Transverse colon (tissue), 4 donors: ENCODE data around the gene ENOX1. TPM values are rescaled to one million over a fixed set of nuclear protein-coding genes. Genes with fewer than 3 reads are reported as not detected.

Experiments used
- DNase-seq: peaks from one replicate; pipeline ENCODE4 v3.0.0-alpha.2; 2019
- H3K27ac ChIP-seq, 4 donors: fragments of 200-600 bp; sonication (generic); 2 replicates each; pipeline ENCODE4 v1.5.1; 2016 to 2018; ENCODE audit warnings: inconsistent platforms in 4 of 4
- H3K27me3 ChIP-seq: fragments of 200-600 bp; sonication (generic); 2 replicates; pipeline ENCODE4 v1.5.1; 2017; ENCODE audit warnings: inconsistent platforms
- H3K36me3 ChIP-seq, 4 donors: fragments of 200-600 bp; sonication (generic); 2 replicates each; pipeline ENCODE4 v1.5.1; 2017 to 2019; ENCODE audit warnings: inconsistent platforms in 4 of 4
- H3K4me1 ChIP-seq, 4 donors: fragments of 200-600 bp; sonication (generic); 2 replicates each; pipeline ENCODE4 v1.5.1; 2017 to 2020; ENCODE audit warnings: inconsistent platforms in 4 of 4
- H3K4me3 ChIP-seq, 4 donors: fragments of 200-600 bp; sonication (generic); 1 replicate in 1 of 4; 2 replicates in 3 of 4; pipeline versions ENCODE4 v1.5.1 to v1.6.1; 2017 to 2019; ENCODE audit warnings: inconsistent platforms in 4 of 4
- H3K9me3 ChIP-seq, 2 donors: fragments of 200-600 bp; sonication (generic); 2 replicates each; pipeline ENCODE4 v1.5.1; 2017 to 2019; ENCODE audit warnings: inconsistent platforms in 2 of 2
- EP300 ChIP-seq: sonication (generic); formaldehyde crosslinking; IDR thresholded peaks from one replicate; pipeline ENCODE4 v1.6.1; 2017; ENCODE audit warnings: antibody characterized with exemption, low read depth
- POLR2A ChIP-seq: fragments of 450-650 bp; IDR thresholded peaks from one replicate; pipeline ENCODE4 v1.6.1; 2016; ENCODE audit warnings: antibody characterized with exemption, mild to moderate bottlenecking, moderate library complexity
- POLR2AphosphoS5 ChIP-seq, 3 donors: sonication (generic); formaldehyde crosslinking; IDR thresholded peaks; one replicate each; pipeline ENCODE4 v1.6.1; 2016; ENCODE audit warnings: antibody characterized with exemption in 3 of 3
- WGBS, 2 donors: methylation state at CpG; one replicate each; pipeline ENCODE4 v1.1.5; 2018; ENCODE audit warnings: low coverage in 1 of 2; 5-methylcytosine and 5-hydroxymethylcytosine counted together
- in situ Hi-C, 4 donors: fragments of 200-750 bp; cut with MboI; loops; one replicate each; pipeline versions ENCODE4 v1.15.0 to v1.15.1; 2017; ENCODE audit warnings: low sequenced_read_pairs in 3 of 4, low pct_ligation_motif_present in 1 of 4, low pct_unique_long_range_greater_than_20kb in 1 of 4
- intact Hi-C: fragments of 100-400 bp; cut with DNase I; formaldehyde crosslinking; loops from one replicate; pipeline ENCODE4 v1.15.1; 2023; ENCODE audit warnings: low total_unique reads
- total RNA-seq, 4 donors: library from RNA; depleted of rRNA; stranded (reverse); fragments of >200 nt; gene quantifications; one replicate each; pipeline ENCODE4 v1.1.0, GENCODE V29; 2016
- TF ChIP-seq, protein P1 (sequence below), 5 experiments: fragments of 200-600 bp in 3 of 5; fragments of 450-650 bp in 2 of 5; sonication (generic) in 3 of 5; IDR thresholded peaks; 1 replicate in 2 of 5; 2 replicates in 3 of 5; pipeline ENCODE4 v1.5.1; 2016 to 2017; ENCODE audit warnings: antibody characterized with exemption in 5 of 5, inconsistent platforms in 3 of 5, mild to moderate bottlenecking in 2 of 5, moderate library complexity in 1 of 5

The ENOX1 gene
- total RNA-seq, 4 donors from 2014 or later = 1.5 to 6.4 (median 2.2) TPM

DNA sequence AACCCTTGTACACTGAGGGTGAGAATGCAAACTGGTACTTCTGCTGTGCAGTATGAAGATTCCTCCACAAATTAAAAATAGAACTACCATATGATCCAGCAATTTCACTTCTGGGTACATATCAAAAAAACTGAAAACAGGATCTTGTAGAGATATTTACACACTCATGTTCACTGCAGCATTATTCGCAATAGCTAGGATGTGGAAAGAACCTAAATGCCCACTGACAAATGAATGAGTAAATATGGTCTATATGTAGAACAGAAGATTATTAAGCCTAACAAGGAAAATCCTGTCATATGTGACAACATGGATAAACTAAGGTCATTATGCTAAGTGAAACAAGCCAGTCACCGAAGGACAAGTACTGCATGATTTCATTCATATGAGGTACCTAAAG, 304.7 kb downstream of the ENOX1 start:
- Histone ChIP-seq H3K36me3 (no peaks in the 10 kb centered on the region), H3K4me3 (no peak overlapping the region), H3K9me3 (no peaks in the 10 kb centered on the region), H3K27ac (no peak overlapping the region), H3K27me3 (no peaks in the 10 kb centered on the region), H3K4me1 (peaks cover 0 to 10% (median 0%) of the 10 kb centered on the region in 4 donors)
- intact Hi-C loops = no loop called here
- DNase-seq = no peak
- WGBS, 2 donors = 87 to 95% methylated on average over 2 of the region's 2 CpGs
- in situ Hi-C loops = no loop called here
- TF ChIP-seq POLR2AphosphoS5 (IDR thresholded peaks at IDR 0.05) = no peak
- no peak for TF ChIP-seq EP300
- TF ChIP-seq, protein P1, sequence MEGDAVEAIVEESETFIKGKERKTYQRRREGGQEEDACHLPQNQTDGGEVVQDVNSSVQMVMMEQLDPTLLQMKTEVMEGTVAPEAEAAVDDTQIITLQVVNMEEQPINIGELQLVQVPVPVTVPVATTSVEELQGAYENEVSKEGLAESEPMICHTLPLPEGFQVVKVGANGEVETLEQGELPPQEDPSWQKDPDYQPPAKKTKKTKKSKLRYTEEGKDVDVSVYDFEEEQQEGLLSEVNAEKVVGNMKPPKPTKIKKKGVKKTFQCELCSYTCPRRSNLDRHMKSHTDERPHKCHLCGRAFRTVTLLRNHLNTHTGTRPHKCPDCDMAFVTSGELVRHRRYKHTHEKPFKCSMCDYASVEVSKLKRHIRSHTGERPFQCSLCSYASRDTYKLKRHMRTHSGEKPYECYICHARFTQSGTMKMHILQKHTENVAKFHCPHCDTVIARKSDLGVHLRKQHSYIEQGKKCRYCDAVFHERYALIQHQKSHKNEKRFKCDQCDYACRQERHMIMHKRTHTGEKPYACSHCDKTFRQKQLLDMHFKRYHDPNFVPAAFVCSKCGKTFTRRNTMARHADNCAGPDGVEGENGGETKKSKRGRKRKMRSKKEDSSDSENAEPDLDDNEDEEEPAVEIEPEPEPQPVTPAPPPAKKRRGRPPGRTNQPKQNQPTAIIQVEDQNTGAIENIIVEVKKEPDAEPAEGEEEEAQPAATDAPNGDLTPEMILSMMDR (IDR thresholded peaks at IDR 0.05) = no peak
- no peak for TF ChIP-seq POLR2A

DNA sequence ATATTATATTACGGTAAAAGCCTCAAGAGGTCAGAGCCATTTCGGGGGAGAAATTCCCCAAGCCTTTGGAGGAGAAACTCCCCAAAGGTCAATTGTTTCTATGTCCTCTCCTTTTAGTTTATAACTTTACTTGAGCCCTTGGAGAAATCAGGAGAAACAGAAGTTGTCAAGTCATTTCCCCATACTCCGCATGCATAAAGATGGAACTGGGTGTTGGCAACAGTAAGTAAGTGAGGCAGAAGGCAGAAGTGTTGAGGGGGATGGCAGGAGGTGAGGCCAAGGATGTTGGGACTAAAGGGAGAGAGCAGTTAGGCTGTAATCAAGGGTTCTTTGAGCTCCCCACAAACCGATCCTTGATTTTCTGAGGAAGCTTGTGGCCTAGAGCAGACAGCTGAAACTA, 307.9 kb downstream of the ENOX1 start:
- Histone ChIP-seq H3K27me3 (no peaks in the 10 kb centered on the region), H3K36me3 (no peaks in the 10 kb centered on the region), H3K9me3 (no peaks in the 10 kb centered on the region), H3K27ac (no peak overlapping the region), H3K4me1 (peaks cover 0 to 10% (median 0%) of the 10 kb centered on the region in 4 donors), H3K4me3 (no peak overlapping the region)
- intact Hi-C loops (no loop called here), in situ Hi-C loops (no loop called here)
- DNase-seq = no peak
- WGBS, 2 donors = 88 to 89% methylated on average over 4 of the region's 4 CpGs
- TF ChIP-seq EP300 (no peak), POLR2A (no peak), POLR2AphosphoS5 (IDR thresholded peaks at IDR 0.05) (no peak)
- TF ChIP-seq, protein P1 (IDR thresholded peaks at IDR 0.05) = no peak

DNA sequence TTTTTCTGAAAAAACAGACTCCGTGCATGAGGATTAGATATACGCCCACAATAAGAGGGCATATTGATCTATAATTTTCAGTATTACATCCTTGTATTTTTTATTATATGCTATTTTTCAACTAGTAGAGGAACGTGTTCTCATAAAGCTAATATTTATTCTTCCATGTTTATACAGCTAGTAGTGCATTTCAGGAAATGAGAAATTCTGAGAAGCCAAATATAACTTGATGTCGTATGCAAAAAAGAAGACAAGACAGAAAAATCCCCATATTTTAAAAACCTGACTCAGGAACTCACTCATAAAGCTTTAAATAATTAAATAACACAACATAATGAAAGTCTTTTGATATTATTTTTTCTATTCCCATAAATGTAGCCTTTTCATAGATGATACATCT, 308.6 kb downstream of the ENOX1 start:
- 20 to 37% methylated on average over 4 of the region's 4 CpGs for WGBS, 2 donors
- Histone ChIP-seq H3K27me3 (no peaks in the 10 kb centered on the region), H3K4me1 (peaks cover 0 to 10% (median 0%) of the 10 kb centered on the region in 4 donors), H3K9me3 (no peaks in the 10 kb centered on the region), H3K36me3 (no peaks in the 10 kb centered on the region), H3K4me3 (no peak overlapping the region), H3K27ac (no peak overlapping the region)
- in situ Hi-C loops = no loop called here
- TF ChIP-seq POLR2A (no peak), EP300 (no peak)
- no peak for DNase-seq
- intact Hi-C loops = no loop called here

DNA sequence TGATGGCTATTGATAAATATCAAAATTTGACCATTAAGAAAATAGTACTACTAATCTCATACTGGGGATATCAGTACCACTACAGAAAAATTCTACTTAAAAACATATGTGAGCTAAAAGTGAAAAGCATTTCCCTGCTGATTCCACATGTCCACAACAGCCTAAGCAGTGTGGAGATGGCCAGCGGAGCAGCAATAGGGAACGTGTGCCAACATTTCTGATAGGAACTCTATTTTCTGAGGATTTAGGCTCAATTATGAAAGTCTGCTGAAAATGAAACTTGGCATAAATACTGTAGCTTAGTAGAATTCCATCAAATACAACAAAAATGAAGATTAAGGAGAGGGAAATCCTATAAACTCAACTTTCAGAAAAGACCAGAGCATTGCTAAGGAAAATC, 311.6 kb downstream of the ENOX1 start:
- no peak for DNase-seq
- no peaks in the 10 kb centered on the region for H3K27me3 ChIP-seq
- in situ Hi-C loops (no loop called here), intact Hi-C loops (no loop called here)
- peaks cover 0 to 19% (median 0%) of the 10 kb centered on the region in 4 donors for H3K4me1 ChIP-seq
- no peak overlapping the region for H3K4me3 ChIP-seq
- no peaks in the 10 kb centered on the region for H3K36me3 ChIP-seq
- TF ChIP-seq POLR2AphosphoS5 (IDR thresholded peaks at IDR 0.05) = no peak
- TF ChIP-seq, protein P1 (IDR thresholded peaks at IDR 0.05) = no peak
- H3K9me3 ChIP-seq = no peaks in the 10 kb centered on the region
- no peak overlapping the region for H3K27ac ChIP-seq
- 67 to 86% methylated on average over 2 of the region's 2 CpGs for WGBS, 2 donors

DNA sequence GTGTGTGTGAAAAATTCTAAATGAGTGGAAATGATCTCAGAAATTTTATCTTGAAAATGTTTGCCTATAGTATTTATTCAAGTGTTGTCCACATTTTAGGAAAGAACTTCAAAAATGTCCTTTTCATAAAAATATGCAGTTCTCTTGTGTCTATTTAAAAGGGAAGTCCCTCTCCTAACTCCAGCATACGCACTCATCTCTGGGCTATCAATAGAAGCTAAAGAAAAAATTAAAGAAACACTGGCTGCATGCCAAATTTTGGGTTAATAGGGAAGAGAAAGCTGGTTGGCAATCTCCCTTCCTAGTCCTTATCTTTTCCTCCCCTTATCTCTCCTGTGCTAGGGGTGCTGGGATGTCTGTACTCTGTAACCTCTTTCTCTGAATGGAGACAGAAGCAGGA, 313.3 kb downstream of the ENOX1 start:
- H3K27ac ChIP-seq = no peak overlapping the region
- no peaks in the 10 kb centered on the region for H3K36me3 ChIP-seq
- no peak for TF ChIP-seq EP300
- peaks cover 0 to 19% (median 0%) of the 10 kb centered on the region in 4 donors for H3K4me1 ChIP-seq
- in situ Hi-C loops (no loop called here), intact Hi-C loops (no loop called here)
- no peak overlapping the region for H3K4me3 ChIP-seq
- WGBS, 2 donors = 65 to 67% methylated on average over 1 of the region's 1 CpG
- DNase-seq = no peak
- H3K27me3 ChIP-seq = no peaks in the 10 kb centered on the region
- no peaks in the 10 kb centered on the region for H3K9me3 ChIP-seq
